ENCODE results near the gene TRMT2A.

DNA sequence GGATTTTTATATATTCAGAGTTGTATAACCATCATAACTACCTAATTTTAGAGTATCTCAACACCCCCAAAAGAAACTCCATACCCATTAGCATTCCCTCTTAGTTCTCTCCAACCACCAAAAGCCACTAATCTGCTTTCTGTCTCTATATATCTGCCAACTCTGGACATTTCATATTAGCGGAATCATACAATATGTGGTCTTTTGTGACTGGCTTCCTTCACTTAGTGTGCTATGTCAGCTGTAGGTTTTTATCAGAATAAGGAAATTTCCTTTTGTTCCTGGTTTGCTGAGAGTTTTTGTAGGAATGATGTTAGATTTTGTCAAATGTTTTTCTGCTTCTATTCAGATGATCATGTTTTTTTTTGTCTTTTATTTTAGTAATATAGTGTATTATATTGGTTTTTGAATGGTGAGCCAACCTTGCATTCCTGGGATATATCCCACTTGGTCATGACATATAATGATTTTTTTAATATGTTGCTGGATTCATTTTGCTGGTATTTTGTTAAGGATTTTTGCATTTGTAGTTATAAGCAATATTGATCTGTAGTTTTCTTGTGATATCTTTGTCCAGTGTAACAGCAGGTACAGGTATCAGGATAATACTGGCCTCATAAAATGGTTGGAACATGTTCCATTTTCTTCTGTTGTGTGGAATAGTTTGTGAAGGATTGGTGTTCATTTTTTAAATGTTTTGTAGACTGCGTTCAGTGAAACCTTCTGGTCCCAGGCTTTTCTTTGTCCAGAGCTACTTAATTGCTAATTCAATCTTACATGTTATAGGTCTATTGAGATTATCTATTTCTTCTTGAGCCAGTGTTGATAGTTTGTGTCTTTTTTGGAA is 20.2 kb downstream of the TRMT2A start:
- TF ChIP-seq, protein P1, sequence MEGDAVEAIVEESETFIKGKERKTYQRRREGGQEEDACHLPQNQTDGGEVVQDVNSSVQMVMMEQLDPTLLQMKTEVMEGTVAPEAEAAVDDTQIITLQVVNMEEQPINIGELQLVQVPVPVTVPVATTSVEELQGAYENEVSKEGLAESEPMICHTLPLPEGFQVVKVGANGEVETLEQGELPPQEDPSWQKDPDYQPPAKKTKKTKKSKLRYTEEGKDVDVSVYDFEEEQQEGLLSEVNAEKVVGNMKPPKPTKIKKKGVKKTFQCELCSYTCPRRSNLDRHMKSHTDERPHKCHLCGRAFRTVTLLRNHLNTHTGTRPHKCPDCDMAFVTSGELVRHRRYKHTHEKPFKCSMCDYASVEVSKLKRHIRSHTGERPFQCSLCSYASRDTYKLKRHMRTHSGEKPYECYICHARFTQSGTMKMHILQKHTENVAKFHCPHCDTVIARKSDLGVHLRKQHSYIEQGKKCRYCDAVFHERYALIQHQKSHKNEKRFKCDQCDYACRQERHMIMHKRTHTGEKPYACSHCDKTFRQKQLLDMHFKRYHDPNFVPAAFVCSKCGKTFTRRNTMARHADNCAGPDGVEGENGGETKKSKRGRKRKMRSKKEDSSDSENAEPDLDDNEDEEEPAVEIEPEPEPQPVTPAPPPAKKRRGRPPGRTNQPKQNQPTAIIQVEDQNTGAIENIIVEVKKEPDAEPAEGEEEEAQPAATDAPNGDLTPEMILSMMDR (IDR thresholded peaks at IDR 0.05 in 4 of 5, conservative IDR thresholded peaks at IDR 0.05 in 1 of 5) = no peak
- TF ChIP-seq POLR2A (IDR thresholded peaks at IDR 0.05) = no peak
